ENCODE measurements around the gene PACSIN2. TPM values are rescaled to one million over a fixed set of nuclear protein-coding genes. Genes with fewer than 3 reads are reported as not detected.

The PACSIN2 gene
- total and polyA plus RNA-seq, 2 of the 13 experiments (the other 11 are each of a cell fraction or from before 2014, with no cell fraction given), result 54.1 to 68.8 TPM

DNA sequence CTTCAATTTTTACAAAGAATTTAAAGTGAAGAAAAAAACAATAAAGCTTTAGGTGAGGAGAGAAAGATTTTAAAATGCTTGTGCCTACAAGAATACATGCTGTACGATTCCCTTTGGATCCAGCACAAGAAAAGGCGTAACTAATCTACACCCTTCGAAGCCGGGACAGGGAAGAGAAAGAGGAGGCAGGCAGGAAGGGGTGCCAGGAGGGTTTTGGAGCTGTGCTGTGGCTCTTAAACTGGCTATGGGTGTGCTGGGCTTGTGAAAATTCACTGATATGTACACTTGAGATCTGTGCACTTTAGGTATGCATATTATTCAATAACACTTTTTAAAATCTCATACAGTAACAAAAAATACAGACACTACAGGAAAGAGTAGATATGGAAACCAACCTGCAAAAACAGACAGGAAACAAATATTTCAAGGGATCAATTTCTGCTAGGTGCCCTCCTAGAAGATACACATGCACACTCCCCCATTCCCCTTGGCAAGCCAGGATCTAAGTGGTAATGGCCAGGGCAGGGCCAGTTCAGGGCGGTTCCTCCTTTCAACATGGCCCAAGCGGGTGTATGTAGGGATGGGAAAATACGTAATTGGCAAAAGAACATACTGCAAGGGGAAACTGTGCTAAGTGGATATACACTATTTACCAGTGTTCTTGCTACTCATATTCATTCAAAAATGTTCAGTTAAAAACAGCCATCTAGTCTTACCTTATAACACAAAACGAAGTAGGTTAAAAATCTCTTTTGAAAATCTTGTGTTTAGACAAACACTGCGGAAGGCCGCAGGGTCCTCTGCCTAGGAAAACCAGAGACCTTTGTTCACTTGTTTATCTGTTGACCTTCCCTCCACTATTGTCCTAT is 54.2 kb downstream of the PACSIN2 start (continued):
- no peak for TF ChIP-seq JUN (CRISPR knock-in tag; IDR thresholded peaks at IDR 0.05)
- TF ChIP-seq, protein P1, sequence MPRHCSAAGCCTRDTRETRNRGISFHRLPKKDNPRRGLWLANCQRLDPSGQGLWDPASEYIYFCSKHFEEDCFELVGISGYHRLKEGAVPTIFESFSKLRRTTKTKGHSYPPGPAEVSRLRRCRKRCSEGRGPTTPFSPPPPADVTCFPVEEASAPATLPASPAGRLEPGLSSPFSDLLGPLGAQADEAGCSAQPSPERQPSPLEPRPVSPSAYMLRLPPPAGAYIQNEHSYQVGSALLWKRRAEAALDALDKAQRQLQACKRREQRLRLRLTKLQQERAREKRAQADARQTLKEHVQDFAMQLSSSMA (CRISPR knock-in tag; IDR thresholded peaks at IDR 0.05), result no peak
- TF ChIP-seq, protein P2, sequence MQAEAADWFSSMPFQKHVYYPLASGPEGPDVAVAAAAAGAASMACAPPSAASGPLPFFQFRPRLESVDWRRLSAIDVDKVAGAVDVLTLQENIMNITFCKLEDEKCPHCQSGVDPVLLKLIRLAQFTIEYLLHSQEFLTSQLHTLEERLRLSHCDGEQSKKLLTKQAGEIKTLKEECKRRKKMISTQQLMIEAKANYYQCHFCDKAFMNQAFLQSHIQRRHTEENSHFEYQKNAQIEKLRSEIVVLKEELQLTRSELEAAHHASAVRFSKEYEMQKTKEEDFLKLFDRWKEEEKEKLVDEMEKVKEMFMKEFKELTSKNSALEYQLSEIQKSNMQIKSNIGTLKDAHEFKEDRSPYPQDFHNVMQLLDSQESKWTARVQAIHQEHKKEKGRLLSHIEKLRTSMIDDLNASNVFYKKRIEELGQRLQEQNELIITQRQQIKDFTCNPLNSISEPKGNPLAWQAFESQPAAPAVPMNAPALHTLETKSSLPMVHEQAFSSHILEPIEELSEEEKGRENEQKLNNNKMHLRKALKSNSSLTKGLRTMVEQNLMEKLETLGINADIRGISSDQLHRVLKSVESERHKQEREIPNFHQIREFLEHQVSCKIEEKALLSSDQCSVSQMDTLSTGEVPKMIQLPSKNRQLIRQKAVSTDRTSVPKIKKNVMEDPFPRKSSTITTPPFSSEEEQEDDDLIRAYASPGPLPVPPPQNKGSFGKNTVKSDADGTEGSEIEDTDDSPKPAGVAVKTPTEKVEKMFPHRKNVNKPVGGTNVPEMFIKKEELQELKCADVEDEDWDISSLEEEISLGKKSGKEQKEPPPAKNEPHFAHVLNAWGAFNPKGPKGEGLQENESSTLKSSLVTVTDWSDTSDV (CRISPR knock-in tag; IDR thresholded peaks at IDR 0.05), result no peak
- TF ChIP-seq ZNF776 (CRISPR knock-in tag; IDR thresholded peaks at IDR 0.05), result no peak
- no peak for TF ChIP-seq SOX13 (IDR thresholded peaks at IDR 0.05)
- TF ChIP-seq SOX13 (CRISPR knock-in tag; conservative IDR thresholded peaks at IDR 0.05 in 1 of 2, IDR thresholded peaks at IDR 0.05 in 1 of 2), result peak in 1 of 2 experiments; percentile 62; a peak in 2 of 4 replicates
- TF ChIP-seq, protein P3, sequence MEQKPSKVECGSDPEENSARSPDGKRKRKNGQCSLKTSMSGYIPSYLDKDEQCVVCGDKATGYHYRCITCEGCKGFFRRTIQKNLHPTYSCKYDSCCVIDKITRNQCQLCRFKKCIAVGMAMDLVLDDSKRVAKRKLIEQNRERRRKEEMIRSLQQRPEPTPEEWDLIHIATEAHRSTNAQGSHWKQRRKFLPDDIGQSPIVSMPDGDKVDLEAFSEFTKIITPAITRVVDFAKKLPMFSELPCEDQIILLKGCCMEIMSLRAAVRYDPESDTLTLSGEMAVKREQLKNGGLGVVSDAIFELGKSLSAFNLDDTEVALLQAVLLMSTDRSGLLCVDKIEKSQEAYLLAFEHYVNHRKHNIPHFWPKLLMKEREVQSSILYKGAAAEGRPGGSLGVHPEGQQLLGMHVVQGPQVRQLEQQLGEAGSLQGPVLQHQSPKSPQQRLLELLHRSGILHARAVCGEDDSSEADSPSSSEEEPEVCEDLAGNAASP (CRISPR knock-in tag; IDR thresholded peaks at IDR 0.05; ENCODE audit: borderline replicate concordance), result no peak
- peak; percentile 52; the same call in 1 of the 2 replicates for TF ChIP-seq ZNF34 (CRISPR knock-in tag; IDR thresholded peaks at IDR 0.05; ENCODE audit: borderline replicate concordance)
- 0 out of 2 replicates have a peak, but pooled peaks have one; percentile 50 for TF ChIP-seq ZBTB38 (CRISPR knock-in tag; IDR thresholded peaks at IDR 0.05)
- TF ChIP-seq ELF3 (CRISPR knock-in tag; IDR thresholded peaks at IDR 0.05), result 0 out of 2 replicates have a peak, but pooled peaks have one; percentile 20
- TF ChIP-seq SOX6 (IDR thresholded peaks at IDR 0.05), result no peak
- peak; percentile 74 for TF ChIP-seq SOX6 (CRISPR knock-in tag; IDR thresholded peaks at IDR 0.05)
- peak; percentile 53 for TF ChIP-seq BCL6 (CRISPR knock-in tag; IDR thresholded peaks at IDR 0.05)
- no peak for TF ChIP-seq GABPA (IDR thresholded peaks at IDR 0.05; ENCODE audit: low read depth, low read length)
- TF ChIP-seq GABPA (CRISPR knock-in tag; IDR thresholded peaks at IDR 0.05; ENCODE audit: low read depth), result no peak
- peak; percentile 36; the same call in 1 of the 2 replicates for TF ChIP-seq SOX5 (CRISPR knock-in tag; IDR thresholded peaks at IDR 0.05; ENCODE audit: borderline replicate concordance)
- no peak for TF ChIP-seq ZNF598 (CRISPR knock-in tag; IDR thresholded peaks at IDR 0.05; ENCODE audit: borderline replicate concordance)
